ENCODE results near the gene GPR42. TPM values are rescaled to one million over a fixed set of nuclear protein-coding genes. Genes with fewer than 3 reads are reported as not detected.

Gene GPR42
- total and polyA plus RNA-seq, 2 donors (not counting 1 experiment from before 2014, with no cell fraction given): 0.10 TPM; not detected in 1

DNA sequence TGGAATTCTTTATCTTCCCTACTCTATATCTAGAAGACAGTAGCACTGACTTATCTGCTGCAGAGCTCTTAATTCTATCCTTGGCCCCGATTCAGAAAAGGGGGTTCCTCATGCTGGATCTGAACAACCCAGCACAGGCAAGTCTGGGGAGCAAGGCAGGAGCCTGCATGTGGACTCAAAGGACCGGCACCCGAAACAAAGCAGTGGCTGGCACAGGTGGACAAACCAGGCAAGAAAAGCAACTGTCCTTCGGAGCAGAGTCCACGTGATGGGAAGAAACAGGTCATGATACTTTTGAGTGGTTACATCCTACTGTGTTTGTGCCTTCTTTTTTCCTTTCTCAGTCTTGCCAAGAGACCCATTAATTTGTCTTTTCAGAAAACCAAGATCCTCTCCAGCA is 38.3 kb downstream of the GPR42 start:
- WGBS (ENCODE audit: insufficient coverage): 93% methylated on average over 4 of the region's 5 CpGs
- Mint-ChIP-seq H3K9me3 (ENCODE audit: insufficient read depth) (no peaks in the 10 kb centered on the region), H3K4me1 (peaks cover 11% of the 10 kb centered on the region), H3K27me3 (peaks cover 9% of the 10 kb centered on the region), H3K27ac (no peak overlapping the region), H3K4me3 (no peak overlapping the region)
- intact Hi-C loops (cut with micrococcal nuclease): no loop called here
- ATAC-seq (ENCODE audit: low read depth): no peak
- no peak overlapping the region for H3K27ac ChIP-seq (ENCODE audit: low read length in 2 of 2)
- ChIA-PET POLR2A (interaction anchor here (0.6 kb wide), 1 partner anchor 32 kb away, joined by 5 read pairs; no protein-coding TSS in a partner anchor), CTCF (interaction anchor here (1.2 to 1.3 kb wide), 4 partner anchors 51 to 101 kb away, joined by 3 read pairs; no protein-coding TSS in a partner anchor)
- DNase-seq: no peak
- H3K4me2 ChIP-seq (replicated peaks; ENCODE audit: low read depth, low read length, poor library complexity, severe bottlenecking): no peak overlapping the region
- H3K36me3 ChIP-seq (replicated peaks in 1 of 2; ENCODE audit: control extremely low read depth in 1 of 2, control insufficient read depth in 1 of 2, extremely low read depth in 1 of 2, insufficient read depth in 2 of 2, low read length in 1 of 2): no peaks in the 10 kb centered on the region
- no peaks in the 10 kb centered on the region for H3K9me3 ChIP-seq (ENCODE audit: control extremely low read depth in 1 of 3, control insufficient read depth in 2 of 3, insufficient read depth in 1 of 3, low read length in 2 of 3)
- H3K4me1 ChIP-seq (ENCODE audit: control insufficient read depth in 2 of 2, insufficient read depth in 2 of 2, low read length in 2 of 2): peaks cover 8 to 10% of the 10 kb centered on the region in 2 donors
- H3K4me3 ChIP-seq (ENCODE audit: control extremely low read depth in 1 of 5, extremely low read depth in 1 of 5, insufficient read depth in 1 of 5, low read depth in 2 of 5, low read length in 4 of 5): no peak overlapping the region
- no peak for TF ChIP-seq EZH2 (IDR thresholded peaks at IDR 0.05; ENCODE audit: borderline replicate concordance, insufficient read depth, low read depth, low read length, poor library complexity, severe bottlenecking)
- TF ChIP-seq, protein P1, sequence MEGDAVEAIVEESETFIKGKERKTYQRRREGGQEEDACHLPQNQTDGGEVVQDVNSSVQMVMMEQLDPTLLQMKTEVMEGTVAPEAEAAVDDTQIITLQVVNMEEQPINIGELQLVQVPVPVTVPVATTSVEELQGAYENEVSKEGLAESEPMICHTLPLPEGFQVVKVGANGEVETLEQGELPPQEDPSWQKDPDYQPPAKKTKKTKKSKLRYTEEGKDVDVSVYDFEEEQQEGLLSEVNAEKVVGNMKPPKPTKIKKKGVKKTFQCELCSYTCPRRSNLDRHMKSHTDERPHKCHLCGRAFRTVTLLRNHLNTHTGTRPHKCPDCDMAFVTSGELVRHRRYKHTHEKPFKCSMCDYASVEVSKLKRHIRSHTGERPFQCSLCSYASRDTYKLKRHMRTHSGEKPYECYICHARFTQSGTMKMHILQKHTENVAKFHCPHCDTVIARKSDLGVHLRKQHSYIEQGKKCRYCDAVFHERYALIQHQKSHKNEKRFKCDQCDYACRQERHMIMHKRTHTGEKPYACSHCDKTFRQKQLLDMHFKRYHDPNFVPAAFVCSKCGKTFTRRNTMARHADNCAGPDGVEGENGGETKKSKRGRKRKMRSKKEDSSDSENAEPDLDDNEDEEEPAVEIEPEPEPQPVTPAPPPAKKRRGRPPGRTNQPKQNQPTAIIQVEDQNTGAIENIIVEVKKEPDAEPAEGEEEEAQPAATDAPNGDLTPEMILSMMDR (IDR thresholded peaks at IDR 0.05): no peak
- H3K27me3 ChIP-seq (replicated peaks in 1 of 4; ENCODE audit: control extremely low read depth in 1 of 4, control insufficient read depth in 3 of 4, insufficient read depth in 4 of 4, low read length in 3 of 4): no peaks in the 10 kb centered on the region
- H4K20me1 ChIP-seq (ENCODE audit: control insufficient read depth, insufficient read depth, low read length, poor library complexity, severe bottlenecking): no peaks in the 10 kb centered on the region
- H3K79me2 ChIP-seq (ENCODE audit: control insufficient read depth, insufficient read depth, low read length): no peaks in the 10 kb centered on the region
- H2AFZ ChIP-seq (ENCODE audit: insufficient read depth, low read depth, low read length, poor library complexity, severe bottlenecking): no peak overlapping the region
- H3K9ac ChIP-seq (ENCODE audit: low read length): no peak overlapping the region

DNA sequence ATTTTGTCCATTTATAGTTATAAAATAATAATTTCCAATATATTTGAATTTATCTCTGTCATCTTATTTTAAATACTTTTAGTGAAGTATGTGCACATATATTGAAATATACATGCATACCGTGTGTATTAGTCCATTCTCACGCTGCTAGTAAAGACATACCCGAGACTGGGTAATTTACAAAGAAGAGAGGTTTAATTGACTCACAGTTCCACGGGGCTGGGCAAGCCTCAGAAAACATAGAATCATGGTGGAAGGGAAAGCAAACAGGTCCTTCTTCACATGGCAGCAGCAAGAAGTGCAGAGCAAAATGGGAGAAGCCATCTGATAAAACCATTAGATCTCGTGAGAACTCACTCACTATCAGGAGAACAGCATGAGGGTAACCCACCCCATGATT is 39.6 kb downstream of the GPR42 start:
- Histone ChIP-seq H3K27ac (ENCODE audit: low read length in 2 of 2) (no peak overlapping the region), H4K20me1 (ENCODE audit: control insufficient read depth, insufficient read depth, low read length, poor library complexity, severe bottlenecking) (no peaks in the 10 kb centered on the region), H2AFZ (ENCODE audit: insufficient read depth, low read depth, low read length, poor library complexity, severe bottlenecking) (no peak overlapping the region), H3K9me3 (ENCODE audit: control extremely low read depth in 1 of 3, control insufficient read depth in 2 of 3, insufficient read depth in 1 of 3, low read length in 2 of 3) (no peaks in the 10 kb centered on the region), H3K4me1 (ENCODE audit: control insufficient read depth in 2 of 2, insufficient read depth in 2 of 2, low read length in 2 of 2) (peaks cover 8 to 10% of the 10 kb centered on the region in 2 donors), H3K4me2 (replicated peaks; ENCODE audit: low read depth, low read length, poor library complexity, severe bottlenecking) (no peak overlapping the region), H3K27me3 (replicated peaks in 1 of 4; ENCODE audit: control extremely low read depth in 1 of 4, control insufficient read depth in 3 of 4, insufficient read depth in 4 of 4, low read length in 3 of 4) (no peaks in the 10 kb centered on the region), H3K79me2 (ENCODE audit: control insufficient read depth, insufficient read depth, low read length) (no peaks in the 10 kb centered on the region), H3K36me3 (replicated peaks in 1 of 2; ENCODE audit: control extremely low read depth in 1 of 2, control insufficient read depth in 1 of 2, extremely low read depth in 1 of 2, insufficient read depth in 2 of 2, low read length in 1 of 2) (no peaks in the 10 kb centered on the region), H3K9ac (ENCODE audit: low read length) (no peak overlapping the region), H3K4me3 (ENCODE audit: control extremely low read depth in 1 of 5, extremely low read depth in 1 of 5, insufficient read depth in 1 of 5, low read depth in 2 of 5, low read length in 4 of 5) (no peak overlapping the region)
- ChIA-PET CTCF (no interaction called here), POLR2A (interaction anchor here (0.6 kb wide), 1 partner anchor 56 kb away, joined by 3 read pairs; no protein-coding TSS in a partner anchor)
- intact Hi-C loops (cut with micrococcal nuclease): no loop called here
- Mint-ChIP-seq H3K27me3 (peaks cover 13% of the 10 kb centered on the region), H3K27ac (no peak overlapping the region), H3K4me3 (no peak overlapping the region), H3K9me3 (ENCODE audit: insufficient read depth) (no peaks in the 10 kb centered on the region), H3K4me1 (peaks cover 11% of the 10 kb centered on the region)
- 93% methylated on average over 4 of the region's 5 CpGs for WGBS (ENCODE audit: insufficient coverage)
- ATAC-seq (ENCODE audit: low read depth) (no peak), DNase-seq (no peak)
- TF ChIP-seq EZH2 (IDR thresholded peaks at IDR 0.05; ENCODE audit: borderline replicate concordance, insufficient read depth, low read depth, low read length, poor library complexity, severe bottlenecking): no peak
- TF ChIP-seq, protein P1 (IDR thresholded peaks at IDR 0.05): no peak

Measured in B cell (primary cell).